ENCODE data around the gene ANKRD27. TPM values are rescaled to one million over a fixed set of nuclear protein-coding genes. Genes with fewer than 3 reads are reported as not detected.
"Not testable (repeated sequence)": the region's sequence is repeated elsewhere in the genome, so short reads cannot be mapped to it uniquely, and the experiment has no call there.

Gene ANKRD27
- total RNA-seq, 1 donor, result 31.5 TPM

DNA sequence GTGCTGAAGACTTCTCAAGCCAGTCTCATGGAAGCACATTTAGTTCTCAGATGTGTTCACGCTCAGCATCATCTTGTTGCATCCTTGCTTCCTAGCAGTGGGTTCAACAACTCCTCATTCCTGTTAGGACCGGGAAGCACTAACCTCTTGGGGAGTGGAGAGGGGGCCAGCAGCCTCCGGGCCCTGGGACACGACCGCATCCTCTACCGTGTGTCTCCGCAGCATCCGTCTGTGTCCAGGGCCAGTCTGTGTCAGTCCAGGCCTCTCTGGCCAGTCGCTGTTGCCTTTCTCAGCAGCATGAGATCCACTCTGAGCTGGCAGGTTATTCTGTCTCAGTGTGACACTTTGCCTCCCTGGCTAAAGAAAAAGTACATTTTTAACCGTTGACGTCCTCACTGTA, 77.0 kb downstream of the ANKRD27 start:
- Histone ChIP-seq H3K36me3 (ENCODE audit: insufficient read depth, low read length) (peaks cover 56% of the 10 kb centered on the region), H2AFZ (ENCODE audit: low read length) (no peak overlapping the region), H4K20me1 (ENCODE audit: insufficient read depth, low read length) (no peaks in the 10 kb centered on the region), H3K27ac (ENCODE audit: low read depth, low read length) (no peak overlapping the region), H3K4me3 (ENCODE audit: insufficient read depth, low read length) (no peak overlapping the region), H3K9me3 (ENCODE audit: low read depth, low read length) (no peaks in the 10 kb centered on the region), H3K4me2 (ENCODE audit: insufficient read depth, low read length) (no peak overlapping the region), H3K4me1 (ENCODE audit: insufficient read depth, low read length) (no peaks in the 10 kb centered on the region), H3K79me2 (ENCODE audit: insufficient read depth, low read length) (no peaks in the 10 kb centered on the region), H3K27me3 (ENCODE audit: insufficient read depth, low read length) (no peaks in the 10 kb centered on the region)
- DNase-seq (ENCODE audit: insufficient read length, low spot score, missing footprints), result no peak
- TF ChIP-seq, protein P1, sequence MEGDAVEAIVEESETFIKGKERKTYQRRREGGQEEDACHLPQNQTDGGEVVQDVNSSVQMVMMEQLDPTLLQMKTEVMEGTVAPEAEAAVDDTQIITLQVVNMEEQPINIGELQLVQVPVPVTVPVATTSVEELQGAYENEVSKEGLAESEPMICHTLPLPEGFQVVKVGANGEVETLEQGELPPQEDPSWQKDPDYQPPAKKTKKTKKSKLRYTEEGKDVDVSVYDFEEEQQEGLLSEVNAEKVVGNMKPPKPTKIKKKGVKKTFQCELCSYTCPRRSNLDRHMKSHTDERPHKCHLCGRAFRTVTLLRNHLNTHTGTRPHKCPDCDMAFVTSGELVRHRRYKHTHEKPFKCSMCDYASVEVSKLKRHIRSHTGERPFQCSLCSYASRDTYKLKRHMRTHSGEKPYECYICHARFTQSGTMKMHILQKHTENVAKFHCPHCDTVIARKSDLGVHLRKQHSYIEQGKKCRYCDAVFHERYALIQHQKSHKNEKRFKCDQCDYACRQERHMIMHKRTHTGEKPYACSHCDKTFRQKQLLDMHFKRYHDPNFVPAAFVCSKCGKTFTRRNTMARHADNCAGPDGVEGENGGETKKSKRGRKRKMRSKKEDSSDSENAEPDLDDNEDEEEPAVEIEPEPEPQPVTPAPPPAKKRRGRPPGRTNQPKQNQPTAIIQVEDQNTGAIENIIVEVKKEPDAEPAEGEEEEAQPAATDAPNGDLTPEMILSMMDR (IDR thresholded peaks at IDR 0.05; ENCODE audit: extremely low read depth, low read depth, low read length), result no peak

DNA sequence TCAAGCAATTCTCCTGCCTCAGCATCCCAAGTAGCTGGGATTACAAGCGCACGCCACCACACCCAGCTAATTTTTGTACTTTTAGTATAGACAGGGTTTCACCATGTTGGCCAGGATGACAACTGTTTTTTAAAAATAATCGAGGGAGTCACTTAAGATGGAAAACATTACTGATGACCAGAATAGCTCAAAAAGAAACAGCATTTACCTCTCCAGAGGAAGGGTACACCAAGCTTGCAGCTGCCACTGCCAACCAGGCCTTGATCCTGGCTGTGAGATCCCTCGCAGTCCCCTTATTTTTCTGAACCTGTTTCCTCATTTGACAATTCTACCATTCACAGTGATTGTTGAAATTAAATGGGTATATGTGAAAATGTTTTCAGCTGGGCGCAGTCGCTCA, 79.5 kb downstream of the ANKRD27 start:
- TF ChIP-seq, protein P1 (IDR thresholded peaks at IDR 0.05; ENCODE audit: extremely low read depth, low read depth, low read length), result no peak
- H4K20me1 ChIP-seq (ENCODE audit: insufficient read depth, low read length), result no peaks in the 10 kb centered on the region
- no peaks in the 10 kb centered on the region for H3K79me2 ChIP-seq (ENCODE audit: insufficient read depth, low read length)
- H3K4me1 ChIP-seq (ENCODE audit: insufficient read depth, low read length), result no peaks in the 10 kb centered on the region
- DNase-seq (ENCODE audit: insufficient read length, low spot score, missing footprints), result no peak
- H3K9me3 ChIP-seq (ENCODE audit: low read depth, low read length), result no peaks in the 10 kb centered on the region
- no peak overlapping the region for H3K4me3 ChIP-seq (ENCODE audit: insufficient read depth, low read length)
- no peak overlapping the region for H3K27ac ChIP-seq (ENCODE audit: low read depth, low read length)
- H3K27me3 ChIP-seq (ENCODE audit: insufficient read depth, low read length), result no peaks in the 10 kb centered on the region
- no peak overlapping the region for H3K4me2 ChIP-seq (ENCODE audit: insufficient read depth, low read length)
- H3K36me3 ChIP-seq (ENCODE audit: insufficient read depth, low read length), result peaks cover 47% of the 10 kb centered on the region
- no peak overlapping the region for H2AFZ ChIP-seq (ENCODE audit: low read length)

GRCh38 chr19:32594021-32594420, 81.0 kb downstream of the ANKRD27 start:
- no peaks in the 10 kb centered on the region for H3K9me3 ChIP-seq (ENCODE audit: low read depth, low read length)
- no peaks in the 10 kb centered on the region for H3K4me1 ChIP-seq (ENCODE audit: insufficient read depth, low read length)
- no peak for DNase-seq (ENCODE audit: insufficient read length, low spot score, missing footprints)
- no peaks in the 10 kb centered on the region for H3K79me2 ChIP-seq (ENCODE audit: insufficient read depth, low read length)
- TF ChIP-seq, protein P1 (IDR thresholded peaks at IDR 0.05; ENCODE audit: extremely low read depth, low read depth, low read length), result no peak
- no peak overlapping the region for H3K4me3 ChIP-seq (ENCODE audit: insufficient read depth, low read length)
- no peaks in the 10 kb centered on the region for H4K20me1 ChIP-seq (ENCODE audit: insufficient read depth, low read length)
- H3K36me3 ChIP-seq (ENCODE audit: insufficient read depth, low read length), result peaks cover 42% of the 10 kb centered on the region
- H2AFZ ChIP-seq (ENCODE audit: low read length), result no peak overlapping the region
- H3K27me3 ChIP-seq (ENCODE audit: insufficient read depth, low read length), result no peaks in the 10 kb centered on the region
- H3K27ac ChIP-seq (ENCODE audit: low read depth, low read length), result no peak overlapping the region
- H3K4me2 ChIP-seq (ENCODE audit: insufficient read depth, low read length), result no peak overlapping the region

DNA sequence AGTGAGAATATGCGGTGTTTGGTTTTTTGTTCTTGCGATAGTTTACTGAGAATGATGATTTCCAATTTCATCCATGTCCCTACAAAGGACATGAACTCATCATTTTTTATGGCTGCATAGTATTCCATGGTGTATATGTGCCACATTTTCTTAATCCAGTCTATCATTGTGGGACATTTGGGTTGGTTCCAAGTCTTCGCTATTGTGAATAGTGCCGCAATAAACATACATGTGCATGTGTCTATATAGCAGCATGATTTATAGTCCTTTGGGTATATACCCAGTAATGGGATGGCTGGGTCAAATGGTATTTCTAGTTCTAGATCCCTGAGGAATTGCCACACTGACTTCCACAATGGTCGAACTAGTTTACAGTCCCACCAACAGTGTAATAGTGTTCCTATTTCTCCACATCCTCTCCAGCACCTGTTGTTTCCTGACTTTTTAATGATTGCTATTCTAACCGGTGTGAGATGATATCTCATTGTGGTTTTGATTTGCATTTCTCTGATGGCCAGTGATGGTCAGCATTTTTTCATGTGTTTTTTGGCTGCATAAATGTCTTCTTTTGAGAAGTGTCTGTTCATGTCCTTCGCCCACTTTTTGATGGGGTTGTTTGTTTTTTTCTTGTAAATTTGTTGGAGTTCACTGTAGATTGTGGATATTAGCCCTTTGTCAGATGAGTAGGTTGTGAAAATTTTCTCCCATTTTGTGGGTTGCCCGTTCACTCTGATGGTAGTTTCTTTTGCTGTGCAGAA, 87.1 kb downstream of the ANKRD27 start:
- not testable (repeated sequence) for H3K27ac ChIP-seq (ENCODE audit: low read depth, low read length); H4K20me1 ChIP-seq (ENCODE audit: insufficient read depth, low read length); H3K4me2 ChIP-seq (ENCODE audit: insufficient read depth, low read length); H3K9me3 ChIP-seq (ENCODE audit: low read depth, low read length); H2AFZ ChIP-seq (ENCODE audit: low read length); H3K79me2 ChIP-seq (ENCODE audit: insufficient read depth, low read length); DNase-seq (ENCODE audit: insufficient read length, low spot score, missing footprints); H3K4me3 ChIP-seq (ENCODE audit: insufficient read depth, low read length); H3K4me1 ChIP-seq (ENCODE audit: insufficient read depth, low read length); H3K27me3 ChIP-seq (ENCODE audit: insufficient read depth, low read length)
- H3K36me3 ChIP-seq (ENCODE audit: insufficient read depth, low read length), result peaks cover 33% of the 10 kb centered on the region

All from osteoblast (primary cell).